ENCODE results near the gene ZNF526. TPM values are rescaled to one million over a fixed set of nuclear protein-coding genes. Genes with fewer than 3 reads are reported as not detected.
A peak's percentile ranks its signal among the peaks of the same experiment; 100 is the strongest.

ZNF526 gene
- total RNA-seq, 1 donor from 2014 or later = 6.5 TPM

DNA sequence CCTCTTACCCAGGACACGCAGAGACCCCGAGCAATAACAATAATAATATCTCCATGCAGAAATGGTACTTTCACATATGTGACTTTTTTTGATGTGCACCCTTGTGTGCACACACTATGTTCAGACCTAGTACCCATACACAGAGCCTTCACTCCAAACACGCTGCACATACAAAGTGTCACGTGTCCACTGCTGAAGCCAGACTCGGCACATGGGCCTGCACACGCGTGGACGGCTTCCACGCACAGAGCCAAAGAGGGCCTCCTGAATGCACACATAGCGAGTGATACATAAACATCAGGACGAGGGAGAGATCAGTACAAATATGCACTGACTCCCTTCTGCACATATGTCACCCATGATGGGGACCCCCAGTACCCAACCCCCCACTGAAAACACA lies 45.9 kb upstream of the ZNF526 start:
- Histone ChIP-seq H3K9me3 (ENCODE audit: low read depth) (no peaks in the 10 kb centered on the region), H3K79me2 (ENCODE audit: low read depth) (no peaks in the 10 kb centered on the region), H3K4me2 (no peak overlapping the region), H3K36me3 (no peaks in the 10 kb centered on the region), H3K27me3 (peaks cover 79% of the 10 kb centered on the region), H2AFZ (replicated peaks) (no peak overlapping the region), H3F3A (ENCODE audit: low read depth) (peaks cover 32% of the 10 kb centered on the region), H3K9ac (no peak overlapping the region), H3K27ac (no peak overlapping the region), H4K20me1 (ENCODE audit: low read depth) (peaks cover 40% of the 10 kb centered on the region), H3K4me3 (no peak overlapping the region), H3K4me1 (peaks cover 4% of the 10 kb centered on the region)
- DNase-seq (ENCODE audit: low spot score) = no peak
- Mint-ChIP-seq H3K4me1 (peaks cover 44% of the 10 kb centered on the region), H3K4me3 (peak overlapping the region; percentile 13), H3K27ac (no peak overlapping the region), H3K9me3 (no peaks in the 10 kb centered on the region), H3K36me3 (no peaks in the 10 kb centered on the region), H3K27me3 (ENCODE audit: insufficient read depth, low read depth) (peaks cover 32% of the 10 kb centered on the region)
- TF ChIP-seq EZH2phosphoT487 (IDR thresholded peaks at IDR 0.05) = no peak
- TF ChIP-seq EZH2 (IDR thresholded peaks at IDR 0.05) = no peak
- TF ChIP-seq, protein P1, sequence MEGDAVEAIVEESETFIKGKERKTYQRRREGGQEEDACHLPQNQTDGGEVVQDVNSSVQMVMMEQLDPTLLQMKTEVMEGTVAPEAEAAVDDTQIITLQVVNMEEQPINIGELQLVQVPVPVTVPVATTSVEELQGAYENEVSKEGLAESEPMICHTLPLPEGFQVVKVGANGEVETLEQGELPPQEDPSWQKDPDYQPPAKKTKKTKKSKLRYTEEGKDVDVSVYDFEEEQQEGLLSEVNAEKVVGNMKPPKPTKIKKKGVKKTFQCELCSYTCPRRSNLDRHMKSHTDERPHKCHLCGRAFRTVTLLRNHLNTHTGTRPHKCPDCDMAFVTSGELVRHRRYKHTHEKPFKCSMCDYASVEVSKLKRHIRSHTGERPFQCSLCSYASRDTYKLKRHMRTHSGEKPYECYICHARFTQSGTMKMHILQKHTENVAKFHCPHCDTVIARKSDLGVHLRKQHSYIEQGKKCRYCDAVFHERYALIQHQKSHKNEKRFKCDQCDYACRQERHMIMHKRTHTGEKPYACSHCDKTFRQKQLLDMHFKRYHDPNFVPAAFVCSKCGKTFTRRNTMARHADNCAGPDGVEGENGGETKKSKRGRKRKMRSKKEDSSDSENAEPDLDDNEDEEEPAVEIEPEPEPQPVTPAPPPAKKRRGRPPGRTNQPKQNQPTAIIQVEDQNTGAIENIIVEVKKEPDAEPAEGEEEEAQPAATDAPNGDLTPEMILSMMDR (IDR thresholded peaks at IDR 0.05) = no peak

GRCh38 chr19:42174958-42175734 lies 45.0 kb upstream of the ZNF526 start:
- Mint-ChIP-seq H3K4me1 (peaks cover 35% of the 10 kb centered on the region), H3K27me3 (ENCODE audit: insufficient read depth, low read depth) (peaks cover 37% of the 10 kb centered on the region), H3K36me3 (no peaks in the 10 kb centered on the region), H3K4me3 (peak overlapping the region; percentile 86), H3K9me3 (no peaks in the 10 kb centered on the region), H3K27ac (no peak overlapping the region)
- Histone ChIP-seq H3K36me3 (no peaks in the 10 kb centered on the region), H3K4me1 (peaks cover 4% of the 10 kb centered on the region), H3K79me2 (ENCODE audit: low read depth) (no peaks in the 10 kb centered on the region), H3K9ac (no peak overlapping the region), H3K9me3 (ENCODE audit: low read depth) (no peaks in the 10 kb centered on the region), H3K4me3 (no peak overlapping the region), H3F3A (ENCODE audit: low read depth) (peaks cover 38% of the 10 kb centered on the region), H3K4me2 (peak overlapping the region; percentile 98), H4K20me1 (ENCODE audit: low read depth) (peaks cover 41% of the 10 kb centered on the region), H3K27ac (no peak overlapping the region), H2AFZ (replicated peaks) (no peak overlapping the region), H3K27me3 (peaks cover 89% of the 10 kb centered on the region)
- TF ChIP-seq EZH2 (IDR thresholded peaks at IDR 0.05) = no peak
- TF ChIP-seq, protein P1 (IDR thresholded peaks at IDR 0.05) = no peak
- no peak for TF ChIP-seq EZH2phosphoT487 (IDR thresholded peaks at IDR 0.05)
- DNase-seq (ENCODE audit: low spot score) = no peak

DNA sequence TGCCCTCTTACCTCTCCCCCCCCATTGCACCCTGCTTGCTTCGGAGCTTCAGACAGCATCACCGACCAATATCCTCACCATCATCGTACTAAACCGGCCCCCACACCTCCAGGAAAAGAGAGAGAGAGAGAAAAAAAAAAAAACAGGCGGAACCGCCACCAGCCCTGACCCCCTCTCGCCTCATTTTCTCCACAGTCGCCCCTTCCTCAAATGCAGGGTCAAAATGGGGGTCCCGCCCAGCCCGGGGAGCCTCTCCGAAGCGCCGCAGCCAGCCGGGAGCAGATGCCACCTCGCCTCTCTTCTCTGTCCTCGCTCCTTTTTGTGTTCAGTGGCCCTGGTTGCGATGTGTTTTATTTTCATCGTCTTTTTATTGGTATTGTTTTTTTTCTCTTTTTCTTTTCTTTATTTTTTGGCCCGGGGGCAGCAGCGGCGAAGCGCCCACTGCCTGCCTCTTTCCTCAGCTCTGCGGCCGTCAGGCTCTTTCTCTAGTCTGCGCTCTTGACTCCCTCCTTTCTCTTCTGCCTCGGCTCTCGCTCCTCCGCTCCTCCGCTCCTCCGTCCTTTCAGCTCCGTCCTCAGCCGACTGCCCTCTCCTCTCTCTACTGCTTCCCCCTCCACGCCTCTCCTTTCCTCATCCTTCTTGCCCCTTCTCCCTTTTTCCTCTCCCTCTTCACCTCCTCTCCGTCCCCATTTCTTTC lies 44.0 kb upstream of the ZNF526 start:
- Histone ChIP-seq H2AFZ (replicated peaks) (no peak overlapping the region), H3K9me3 (ENCODE audit: low read depth) (no peaks in the 10 kb centered on the region), H3K36me3 (no peaks in the 10 kb centered on the region), H3K27ac (no peak overlapping the region), H3F3A (ENCODE audit: low read depth) (peaks cover 38% of the 10 kb centered on the region), H3K27me3 (peaks cover 95% of the 10 kb centered on the region), H3K79me2 (ENCODE audit: low read depth) (no peaks in the 10 kb centered on the region), H3K4me1 (peaks cover 4% of the 10 kb centered on the region), H3K9ac (no peak overlapping the region), H3K4me2 (peak overlapping the region; percentile 98), H4K20me1 (ENCODE audit: low read depth) (peaks cover 41% of the 10 kb centered on the region), H3K4me3 (peak overlapping the region; percentile 61)
- peak overlapping the region; percentile 86 for H3K4me3 Mint-ChIP-seq
- peaks cover 29% of the 10 kb centered on the region for H3K4me1 Mint-ChIP-seq
- no peaks in the 10 kb centered on the region for H3K36me3 Mint-ChIP-seq
- DNase-seq (ENCODE audit: low spot score) = peak; percentile 65
- peaks cover 38% of the 10 kb centered on the region for H3K27me3 Mint-ChIP-seq (ENCODE audit: insufficient read depth, low read depth)
- no peak overlapping the region for H3K27ac Mint-ChIP-seq
- H3K9me3 Mint-ChIP-seq = no peaks in the 10 kb centered on the region
- peak; percentile 82 for TF ChIP-seq EZH2phosphoT487 (IDR thresholded peaks at IDR 0.05)
- TF ChIP-seq, protein P1 (IDR thresholded peaks at IDR 0.05) = no peak
- peak; percentile 95 for TF ChIP-seq EZH2 (IDR thresholded peaks at IDR 0.05)

Data from neural progenitor cell (in vitro differentiated cells).